WERI-Rb-1 (cell line): ENCODE results near the gene DTHD1.

Source experiments
- DNase-seq: peaks from one replicate; pipeline ENCODE4 v3.0.0-alpha.2; 2020
- H3K27ac ChIP-seq: fragments of 250-450 bp; sonication (Bioruptor Pico); 2 replicates; pipeline ENCODE4 v1.5.1; 2020; ENCODE audit warnings: mild to moderate bottlenecking, moderate library complexity
- H3K27me3 ChIP-seq: fragments of 250-450 bp; sonication (Bioruptor Pico); 2 replicates; pipeline ENCODE4 v1.5.1; 2021; ENCODE audit warnings: mild to moderate bottlenecking, low read depth, moderate library complexity; ENCODE audit not compliant: insufficient read depth, severe bottlenecking
- H3K36me3 ChIP-seq: fragments of 250-450 bp; sonication (Bioruptor Pico); 2 replicates; pipeline ENCODE4 v1.5.1; 2020; ENCODE audit warnings: mild to moderate bottlenecking, moderate library complexity
- H3K4me3 ChIP-seq: 2 replicates; pipeline ENCODE4 v1.5.1; 2011; ENCODE audit warnings: low read depth, mild to moderate bottlenecking, control low read depth, low read length
- H3K9me3 ChIP-seq: fragments of 250-450 bp; sonication (Bioruptor Pico); 2 replicates; pipeline ENCODE4 v1.5.1; 2021; ENCODE audit warnings: mild to moderate bottlenecking, moderate library complexity; ENCODE audit not compliant: severe bottlenecking
- TF ChIP-seq, protein P1 (sequence below): IDR thresholded peaks from 2 replicates; pipeline ENCODE4 v1.5.1; 2011; ENCODE audit warnings: low read depth, mild to moderate bottlenecking, control low read depth, inconsistent platforms, low read length

DTHD1 gene

DNA sequence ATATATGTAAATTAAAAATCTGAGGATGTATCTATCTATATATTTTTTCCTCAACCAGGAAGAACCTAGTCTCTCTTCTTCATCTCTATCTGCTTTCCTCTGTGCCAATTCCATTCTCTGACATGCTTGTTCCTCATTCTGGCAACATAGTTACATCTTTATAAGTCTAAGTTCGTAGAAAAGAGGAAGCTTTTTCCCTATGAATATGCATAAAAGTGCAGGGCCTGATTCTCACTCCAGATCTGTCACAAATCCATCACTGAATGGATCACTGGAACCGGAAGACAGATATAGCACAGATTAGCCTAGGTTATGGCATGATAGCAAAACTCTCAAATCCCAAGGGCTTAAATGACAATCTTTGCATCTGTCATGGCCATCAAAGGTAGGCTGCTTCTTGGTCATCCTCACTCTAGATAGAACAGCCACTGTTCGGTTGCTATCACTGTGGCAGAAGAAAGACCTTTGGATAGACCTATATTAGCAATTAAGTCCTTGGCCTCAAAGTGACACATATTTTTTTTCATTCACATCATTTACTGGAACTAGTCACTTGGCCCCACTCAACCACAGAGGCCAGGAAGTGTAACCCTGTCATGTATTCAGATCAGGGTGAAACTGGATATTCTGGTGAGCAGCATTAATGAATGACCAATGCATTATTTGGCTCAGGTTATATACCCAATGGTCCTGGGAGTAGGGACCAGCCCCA is 22.2 kb downstream of the DTHD1 start:
- peaks cover 2% of the 10 kb centered on the region for H3K9me3 ChIP-seq
- no peak for DNase-seq
- TF ChIP-seq, protein P1, sequence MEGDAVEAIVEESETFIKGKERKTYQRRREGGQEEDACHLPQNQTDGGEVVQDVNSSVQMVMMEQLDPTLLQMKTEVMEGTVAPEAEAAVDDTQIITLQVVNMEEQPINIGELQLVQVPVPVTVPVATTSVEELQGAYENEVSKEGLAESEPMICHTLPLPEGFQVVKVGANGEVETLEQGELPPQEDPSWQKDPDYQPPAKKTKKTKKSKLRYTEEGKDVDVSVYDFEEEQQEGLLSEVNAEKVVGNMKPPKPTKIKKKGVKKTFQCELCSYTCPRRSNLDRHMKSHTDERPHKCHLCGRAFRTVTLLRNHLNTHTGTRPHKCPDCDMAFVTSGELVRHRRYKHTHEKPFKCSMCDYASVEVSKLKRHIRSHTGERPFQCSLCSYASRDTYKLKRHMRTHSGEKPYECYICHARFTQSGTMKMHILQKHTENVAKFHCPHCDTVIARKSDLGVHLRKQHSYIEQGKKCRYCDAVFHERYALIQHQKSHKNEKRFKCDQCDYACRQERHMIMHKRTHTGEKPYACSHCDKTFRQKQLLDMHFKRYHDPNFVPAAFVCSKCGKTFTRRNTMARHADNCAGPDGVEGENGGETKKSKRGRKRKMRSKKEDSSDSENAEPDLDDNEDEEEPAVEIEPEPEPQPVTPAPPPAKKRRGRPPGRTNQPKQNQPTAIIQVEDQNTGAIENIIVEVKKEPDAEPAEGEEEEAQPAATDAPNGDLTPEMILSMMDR: no peak
- H3K36me3 ChIP-seq: no peaks in the 10 kb centered on the region
- peaks cover 67% of the 10 kb centered on the region for H3K27me3 ChIP-seq
- no peak overlapping the region for H3K4me3 ChIP-seq
- H3K27ac ChIP-seq: no peak overlapping the region

DNA sequence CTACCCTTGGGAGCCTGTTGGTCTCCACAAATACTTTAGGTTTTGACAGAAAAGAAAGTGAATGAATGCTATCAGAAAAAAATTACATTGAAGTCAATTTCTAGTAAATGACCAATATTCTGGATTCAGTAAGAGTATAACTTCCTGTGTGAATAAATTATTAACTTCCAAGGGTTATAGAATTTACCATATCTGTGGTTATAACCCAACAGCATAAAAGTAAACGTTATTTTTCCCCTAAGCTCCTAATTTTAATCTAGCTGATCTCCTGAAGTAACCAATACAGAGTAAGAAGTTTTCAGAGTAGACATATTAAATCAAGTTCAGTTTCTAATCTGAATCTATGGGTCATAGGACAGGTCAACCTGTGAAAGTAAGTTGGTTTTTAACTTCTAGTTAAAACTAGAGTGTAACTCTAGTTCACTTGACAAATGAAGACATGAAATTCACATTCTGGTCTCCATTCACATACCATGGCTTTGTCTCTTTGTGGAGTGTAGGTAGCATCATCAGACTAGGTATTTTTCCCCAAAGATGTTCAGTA is 22.8 kb downstream of the DTHD1 start:
- Histone ChIP-seq H3K36me3 (no peaks in the 10 kb centered on the region), H3K4me3 (no peak overlapping the region), H3K9me3 (peaks cover 2% of the 10 kb centered on the region), H3K27ac (no peak overlapping the region), H3K27me3 (peaks cover 65% of the 10 kb centered on the region)
- TF ChIP-seq, protein P1: no peak
- DNase-seq: no peak

DNA sequence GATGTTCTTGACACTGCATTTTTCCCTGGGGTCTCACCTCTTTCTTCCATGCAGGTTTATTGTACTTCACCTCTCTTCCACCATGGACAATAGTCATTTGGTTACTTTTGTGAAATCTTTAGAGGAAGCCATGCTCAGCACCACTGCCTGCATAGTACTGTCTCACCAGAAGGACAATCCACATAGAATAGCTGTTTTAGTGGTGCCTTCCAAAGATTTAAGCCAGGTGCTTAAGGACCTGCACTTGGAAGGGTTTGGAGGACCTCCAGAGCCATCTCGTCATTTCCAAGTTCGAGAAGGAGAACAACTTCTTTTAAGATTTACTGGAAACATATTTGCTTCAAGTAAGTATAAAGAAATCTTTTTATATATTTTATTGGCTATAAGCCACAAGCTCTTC is 26.7 kb downstream of the DTHD1 start:
- H3K4me3 ChIP-seq: no peak overlapping the region
- TF ChIP-seq, protein P1: no peak
- no peak overlapping the region for H3K27ac ChIP-seq
- DNase-seq: no peak
- H3K27me3 ChIP-seq: peaks cover 82% of the 10 kb centered on the region
- H3K9me3 ChIP-seq: peaks cover 2% of the 10 kb centered on the region
- no peaks in the 10 kb centered on the region for H3K36me3 ChIP-seq

DNA sequence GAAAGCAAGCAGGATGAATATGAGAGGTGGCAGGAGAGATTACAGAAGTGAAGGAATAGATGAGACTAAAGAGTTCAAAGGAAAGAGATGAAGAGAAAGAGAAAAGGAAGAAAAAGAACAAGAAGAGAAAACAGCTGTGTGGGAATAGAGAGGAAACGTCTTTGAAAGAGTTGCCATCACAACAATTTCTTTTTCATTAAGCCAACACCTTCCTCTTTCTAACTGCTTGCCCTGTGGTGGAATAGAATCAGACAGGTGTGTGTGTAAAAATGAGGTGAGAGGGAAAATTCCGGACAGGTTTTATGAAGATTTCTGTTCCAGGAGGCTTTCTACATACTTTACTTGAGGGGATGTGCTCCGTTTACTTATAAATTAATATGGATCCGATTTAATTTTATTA is 28.8 kb downstream of the DTHD1 start:
- H3K27ac ChIP-seq: no peak overlapping the region

DNA sequence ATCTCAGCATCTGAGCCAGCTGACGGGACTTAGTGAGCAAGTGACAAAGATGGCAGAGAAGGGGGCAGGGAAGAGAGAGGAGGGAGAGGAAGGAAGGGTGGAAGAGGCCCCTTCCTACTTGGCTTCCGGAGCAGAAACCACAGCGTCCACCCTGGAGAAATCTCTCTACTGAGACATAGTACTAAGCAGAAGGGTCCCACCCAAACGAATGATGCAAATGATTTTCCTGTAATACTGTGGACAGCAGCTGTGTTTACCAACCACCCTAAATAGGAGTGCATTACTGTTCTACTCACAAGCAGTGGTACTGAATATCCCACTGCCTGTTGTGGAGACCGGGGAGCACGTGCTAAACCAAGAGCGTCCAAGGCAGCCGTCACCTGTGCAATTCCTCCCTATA is 29.4 kb downstream of the DTHD1 start:
- peaks cover 2% of the 10 kb centered on the region for H3K9me3 ChIP-seq
- no peak for DNase-seq
- TF ChIP-seq, protein P1: no peak
- no peak overlapping the region for H3K4me3 ChIP-seq
- peaks cover 81% of the 10 kb centered on the region for H3K27me3 ChIP-seq
- H3K27ac ChIP-seq: no peak overlapping the region
- H3K36me3 ChIP-seq: no peaks in the 10 kb centered on the region

More for the DNA sequence above, 28.8 kb downstream of the DTHD1 start:
- Histone ChIP-seq H3K4me3 (no peak overlapping the region), H3K9me3 (peaks cover 2% of the 10 kb centered on the region), H3K36me3 (no peaks in the 10 kb centered on the region), H3K27me3 (peaks cover 81% of the 10 kb centered on the region)
- TF ChIP-seq, protein P1: no peak
- no peak for DNase-seq
